Left cardiac atrium (tissue), 4 donors: ENCODE data around the gene ERICH2. TPM values are rescaled to one million over a fixed set of nuclear protein-coding genes. Genes with fewer than 3 reads are reported as not detected.
A peak's percentile ranks its signal among the peaks of the same experiment; 100 is the strongest.

Source experiments
- ATAC-seq, 2 donors: fragments of 200-7000 bp; cut with Tn5 transposase; one replicate each; pipeline ENCODE4 v1.9.1; 2020; ENCODE audit warnings: mild to moderate bottlenecking in 2 of 2, moderate library complexity in 2 of 2
- DNase-seq: peaks from one replicate; pipeline ENCODE4 v3.0.0-alpha.2; 2020
- intact Hi-C, 2 donors: fragments of 100-400 bp; cut with DNase I; formaldehyde crosslinking; loops; one replicate each; pipeline versions ENCODE4 v1.14.1 to v1.15.1; 2022 to 2023
- total RNA-seq, 2 donors: library from RNA; stranded (reverse); fragmentation: NEBNext Ultra II Directional; extraction: Animal tissue kit (Norgen Biotek cat#: 25700); gene quantifications; one replicate each; pipeline ENCODE4 v1.2.1, GENCODE V29; 2021
- donor health status: DM: no; HTN: yes; CAD: no.
- donor health status: DM: no; HTN: yes; CAD: no; lungs with severe emphysema.
- donor health status: DM: yes; HTN: yes; CAD: no.
- donor health status: Dilated cardiomyopathy.

The ERICH2 gene
- total RNA-seq, 2 donors from 2014 or later, result 1.2 TPM

GRCh38 chr2:170814533-170815230, 44.5 kb downstream of the ERICH2 start:
- DNase-seq (no peak), ATAC-seq (no peak)
- intact Hi-C loops, result loop anchor here (5.0 to 10.0 kb wide), 5 partner anchors 330 to 577 kb away; no protein-coding TSS in a partner anchor

- ATAC-seq (no peak), DNase-seq (no peak)
- intact Hi-C loops, result loop anchor here (5.0 to 10.0 kb wide), 3 partner anchors 331 to 578 kb away; no protein-coding TSS in a partner anchor
Measured at GRCh38 chr2:170815311-170815710, 45.1 kb downstream of the ERICH2 start.

- intact Hi-C loops, result loop anchor here (5.0 to 10.0 kb wide), 3 partner anchors 331 to 579 kb away; no protein-coding TSS in a partner anchor
- DNase-seq, result peak; percentile 57
- ATAC-seq, result peak; percentile 64 to 70
Measured at GRCh38 chr2:170815746-170816503, 45.7 kb downstream of the ERICH2 start.

DNA sequence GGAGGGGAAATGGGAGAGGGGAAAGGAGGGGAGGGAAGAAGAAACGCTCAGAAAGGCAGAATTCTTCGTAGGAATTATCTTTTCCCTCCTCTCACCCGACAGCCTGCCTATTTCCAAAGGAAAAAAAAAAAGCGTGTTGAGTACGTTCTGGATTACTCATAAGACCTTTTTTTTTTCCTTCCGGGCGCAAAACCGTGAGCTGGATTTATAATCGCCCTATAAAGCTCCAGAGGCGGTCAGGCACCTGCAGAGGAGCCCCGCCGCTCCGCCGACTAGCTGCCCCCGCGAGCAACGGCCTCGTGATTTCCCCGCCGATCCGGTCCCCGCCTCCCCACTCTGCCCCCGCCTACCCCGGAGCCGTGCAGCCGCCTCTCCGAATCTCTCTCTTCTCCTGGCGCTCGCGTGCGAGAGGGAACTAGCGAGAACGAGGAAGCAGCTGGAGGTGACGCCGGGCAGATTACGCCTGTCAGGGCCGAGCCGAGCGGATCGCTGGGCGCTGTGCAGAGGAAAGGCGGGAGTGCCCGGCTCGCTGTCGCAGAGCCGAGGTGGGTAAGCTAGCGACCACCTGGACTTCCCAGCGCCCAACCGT, 46.4 kb downstream of the ERICH2 start, which contains the start of gene GAD1:
Gene GAD1 (plus strand): TSS at position 384 of the 589 bp plus-strand sequence. CDS start 1,705 bp downstream, outside the sequence.
- ATAC-seq (peak; percentile 69 to 86), DNase-seq (peak; percentile 45)
- intact Hi-C loops, result loop anchor here (5.0 to 10.0 kb wide), 3 partner anchors 332 to 579 kb away; no protein-coding TSS in a partner anchor

DNA sequence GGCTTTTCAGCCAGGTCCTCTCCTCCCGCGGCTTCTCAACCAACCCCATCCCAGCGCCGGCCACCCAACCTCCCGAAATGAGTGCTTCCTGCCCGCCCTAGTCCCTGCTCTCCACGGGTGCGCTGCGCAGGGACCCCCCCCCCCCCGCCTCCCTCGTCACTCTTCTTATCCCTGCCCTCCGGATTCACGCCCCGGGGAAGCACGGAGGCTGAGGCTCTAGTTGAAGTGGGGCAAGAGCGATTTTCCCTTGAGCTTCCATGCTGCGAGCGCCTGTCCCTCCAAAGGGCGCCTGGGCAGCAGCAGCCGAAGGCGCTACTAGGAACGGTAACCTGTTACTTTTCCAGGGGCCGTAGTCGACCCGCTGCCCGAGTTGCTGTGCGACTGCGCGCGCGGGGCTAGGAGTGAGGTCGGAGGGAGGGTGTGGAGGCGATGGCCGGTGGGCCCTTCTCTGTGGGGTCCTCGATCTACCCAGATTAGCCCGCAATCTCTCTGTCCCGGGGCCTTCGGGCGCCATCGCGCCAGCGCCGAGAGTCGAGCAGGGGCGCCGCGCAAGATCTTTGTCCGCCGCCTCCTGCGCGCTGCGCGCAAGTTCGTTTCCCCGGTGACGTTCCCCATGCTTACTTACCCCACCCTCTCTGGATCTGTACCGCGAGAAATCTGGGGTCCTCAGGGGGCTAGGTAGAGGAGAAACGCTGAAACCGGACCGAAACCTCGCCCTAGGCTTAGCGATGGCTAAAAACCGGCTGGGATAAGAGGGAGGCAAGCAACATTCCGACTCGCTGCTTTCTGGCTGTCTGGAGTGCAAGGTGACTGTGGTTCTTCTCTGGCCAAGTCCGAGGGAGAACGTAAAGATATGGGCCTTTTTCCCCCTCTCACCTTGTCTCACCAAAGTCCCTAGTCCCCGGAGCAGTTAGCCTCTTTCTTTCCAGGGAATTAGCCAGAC, 47.2 kb downstream of the ERICH2 start:
- peak in 1 of 2 donors; percentile 3 for ATAC-seq
- intact Hi-C loops, result loop anchor here (5.0 to 10.0 kb wide), 3 partner anchors 333 to 580 kb away; no protein-coding TSS in a partner anchor

DNA sequence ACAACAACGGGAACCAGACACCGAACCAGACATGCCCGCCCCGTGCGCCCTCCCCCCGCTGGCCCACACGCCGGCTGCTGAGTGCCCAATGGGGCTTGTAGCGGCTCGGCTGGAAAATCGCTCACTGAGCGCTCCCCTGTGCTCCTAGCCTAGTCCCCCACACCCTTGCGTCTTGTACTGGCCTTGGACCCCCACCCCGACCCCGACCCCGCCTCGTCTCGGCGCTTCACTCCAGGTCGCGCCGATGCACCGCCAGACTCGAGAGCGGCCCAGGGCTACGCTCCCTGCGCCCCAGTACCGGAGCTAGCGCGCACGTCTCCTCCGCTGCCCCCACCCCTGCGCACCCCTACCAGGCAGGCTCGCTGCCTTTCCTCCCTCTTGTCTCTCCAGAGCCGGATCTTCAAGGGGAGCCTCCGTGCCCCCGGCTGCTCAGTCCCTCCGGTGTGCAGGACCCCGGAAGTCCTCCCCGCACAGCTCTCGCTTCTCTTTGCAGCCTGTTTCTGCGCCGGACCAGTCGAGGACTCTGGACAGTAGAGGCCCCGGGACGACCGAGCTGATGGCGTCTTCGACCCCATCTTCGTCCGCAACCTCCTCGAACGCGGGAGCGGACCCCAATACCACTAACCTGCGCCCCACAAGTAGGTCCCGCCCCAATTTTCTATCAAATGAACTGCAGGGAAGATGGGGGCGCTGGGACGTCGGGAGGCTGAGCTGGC, 48.0 kb downstream of the ERICH2 start:
- DNase-seq, result no peak
- intact Hi-C loops, result loop anchor here (5.0 to 10.0 kb wide), 3 partner anchors 333 to 581 kb away; no protein-coding TSS in a partner anchor
- no peak for ATAC-seq

More for the DNA sequence above, 47.2 kb downstream of the ERICH2 start:
- DNase-seq, result no peak

DNA sequence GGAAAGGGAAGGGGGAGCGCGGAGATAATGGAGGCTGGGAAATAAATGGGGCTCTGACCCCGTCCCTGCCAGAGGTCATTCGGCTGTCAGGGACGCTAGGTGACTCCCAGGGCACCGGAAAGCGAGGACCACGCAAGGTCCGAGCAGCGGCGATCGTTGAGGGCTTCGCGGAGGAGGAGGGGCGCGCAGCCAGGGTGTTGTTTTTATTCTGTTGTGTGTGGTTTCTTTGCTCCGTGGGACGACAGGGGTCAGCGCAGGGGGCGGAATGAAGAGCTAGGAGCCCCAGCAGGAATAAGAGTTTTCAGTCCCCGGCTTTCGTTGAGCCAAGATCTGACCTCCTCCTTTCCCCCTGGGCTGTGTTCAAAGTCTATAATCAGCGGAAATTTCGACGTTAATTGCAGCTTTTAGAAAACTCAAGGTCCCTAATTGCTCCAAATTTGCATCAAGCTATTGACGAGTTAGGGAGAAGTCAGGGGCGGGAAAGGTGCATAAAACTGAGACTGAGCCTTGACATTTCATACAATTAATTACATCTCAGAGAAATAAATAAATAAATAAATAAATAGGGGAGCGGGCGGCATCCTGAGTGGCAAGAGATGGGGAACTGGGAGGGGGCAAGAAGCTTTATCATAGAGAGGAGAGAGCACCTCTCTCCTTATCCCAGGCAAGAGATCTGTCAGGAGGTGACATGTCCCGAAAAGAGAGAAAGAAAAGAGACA, 48.7 kb downstream of the ERICH2 start:
- ATAC-seq (no peak), DNase-seq (no peak)
- intact Hi-C loops, result loop anchor here (5.0 to 10.0 kb wide), 3 partner anchors 334 to 582 kb away; no protein-coding TSS in a partner anchor

DNA sequence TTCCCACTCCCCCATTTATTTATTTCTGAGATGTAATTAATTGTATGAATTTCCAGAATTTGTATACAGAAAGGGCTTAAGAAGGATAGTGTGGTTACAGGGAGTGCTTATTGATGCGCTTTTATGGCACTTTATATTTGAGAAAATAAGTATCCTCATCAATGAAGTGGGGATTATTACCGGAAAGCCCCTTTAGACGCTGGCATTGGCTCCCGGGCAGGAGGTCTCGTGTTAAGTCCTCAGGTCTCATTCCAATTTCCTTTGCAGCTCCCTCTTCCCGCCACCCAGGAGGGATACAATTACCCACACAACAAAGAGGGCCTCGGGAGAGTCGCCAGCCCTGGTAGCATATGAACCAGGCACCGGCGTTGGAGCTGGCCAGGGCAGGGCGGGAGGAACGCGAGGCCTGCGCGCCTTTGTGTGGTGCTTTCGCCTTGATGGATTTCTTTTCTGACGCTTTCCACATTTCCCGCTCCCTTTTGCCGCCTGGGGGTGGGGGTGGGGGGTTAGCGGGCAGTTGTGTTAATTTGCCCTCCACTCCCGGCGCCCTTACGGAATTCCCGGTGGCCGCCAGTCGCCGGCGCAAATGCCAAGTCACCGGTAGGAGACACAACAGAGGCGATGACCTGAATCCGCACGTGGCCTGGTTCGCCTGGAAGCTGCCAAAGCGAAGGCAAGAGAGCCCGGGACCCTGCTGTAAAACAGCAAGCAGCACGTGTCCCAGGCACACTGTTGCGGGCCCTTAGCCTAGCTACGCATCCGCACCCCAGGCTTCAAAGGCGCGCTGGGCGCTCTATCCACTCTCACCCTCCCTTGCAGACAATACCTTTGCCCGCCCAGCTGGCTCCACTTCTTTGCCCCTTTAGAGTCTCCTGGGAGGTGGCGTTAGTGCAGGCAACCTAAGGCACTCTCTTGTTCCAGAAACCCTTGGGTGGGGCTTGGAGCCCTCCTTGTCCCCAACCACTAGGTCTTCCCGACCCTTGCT, 49.8 kb downstream of the ERICH2 start:
- ATAC-seq (no peak), DNase-seq (no peak)
- intact Hi-C loops, result loop anchor here (5.0 to 10.0 kb wide), 3 partner anchors 335 to 583 kb away; no protein-coding TSS in a partner anchor

DNA sequence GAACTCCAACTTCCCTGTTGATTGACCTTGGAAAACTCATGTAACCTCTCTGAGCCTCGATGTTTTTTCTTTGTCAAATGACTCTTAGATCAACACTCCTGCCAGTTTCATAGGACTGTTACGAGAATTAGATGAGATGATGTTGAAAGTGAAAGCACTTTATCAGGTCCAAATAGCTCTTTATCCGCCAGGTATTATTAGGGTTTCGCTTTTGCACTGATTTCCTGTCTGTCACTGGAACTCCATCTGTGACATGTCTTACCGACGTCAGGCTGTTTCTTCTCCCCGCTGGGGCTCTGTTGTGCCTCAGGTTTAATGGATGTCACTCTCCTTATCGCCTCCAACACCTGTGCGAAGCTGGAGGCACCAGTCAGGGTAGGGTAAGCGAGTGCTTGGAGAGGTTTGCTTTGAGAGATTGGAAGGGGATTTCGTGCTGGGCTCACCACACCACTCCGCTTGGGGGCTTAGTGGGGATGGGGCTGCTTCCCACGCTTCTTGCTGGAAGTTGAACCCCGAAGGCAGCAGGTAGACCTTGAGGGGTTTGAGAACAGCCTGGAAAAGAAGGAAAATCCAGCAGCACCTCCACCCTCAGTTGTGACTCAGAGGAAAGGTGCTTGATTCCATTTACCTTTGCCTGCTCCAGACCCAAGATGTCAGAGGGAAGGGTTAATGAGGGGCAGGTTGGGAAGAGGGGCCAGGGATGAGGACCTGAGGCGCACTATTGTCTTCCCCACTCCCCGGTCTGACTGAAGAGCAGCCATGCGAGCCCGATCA, 50.8 kb downstream of the ERICH2 start:
- DNase-seq (no peak), ATAC-seq (no peak)
- intact Hi-C loops, result no loop called here

DNA sequence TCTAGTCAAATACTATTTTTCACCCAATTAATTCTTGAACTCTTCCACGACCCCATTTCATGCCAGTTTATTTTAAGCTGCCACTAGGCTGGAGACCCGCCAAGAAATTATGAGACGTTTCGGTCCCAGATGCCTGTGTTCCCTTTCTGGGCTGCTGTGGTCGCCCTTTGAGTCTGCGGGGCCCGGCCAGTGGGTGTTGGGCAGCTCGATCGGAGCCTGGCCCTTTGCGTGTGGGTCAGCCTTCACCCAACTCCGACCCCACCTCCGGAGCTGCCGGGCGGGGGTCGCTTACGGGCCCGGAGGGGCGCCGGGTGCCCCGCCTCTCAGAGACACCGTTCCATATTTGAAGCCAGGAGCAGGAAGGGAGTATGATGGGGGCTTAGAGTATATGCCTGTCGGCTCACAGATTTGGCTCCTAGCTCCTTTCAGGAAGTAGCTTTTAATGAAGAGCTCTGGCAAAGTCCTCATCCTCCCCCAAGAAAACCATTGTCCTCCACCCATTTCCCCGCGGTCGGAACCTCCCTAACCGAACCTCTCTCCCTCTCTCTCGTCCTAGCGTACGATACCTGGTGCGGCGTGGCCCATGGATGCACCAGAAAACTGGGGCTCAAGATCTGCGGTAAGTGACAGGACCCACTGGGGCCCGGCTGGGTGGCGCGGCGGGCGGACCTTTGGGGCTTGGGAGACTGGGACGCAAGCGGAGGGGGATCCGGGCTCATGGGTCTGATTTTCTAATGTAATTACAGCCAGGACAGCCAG, 51.5 kb downstream of the ERICH2 start:
- DNase-seq, result no peak
- no peak for ATAC-seq
- intact Hi-C loops, result no loop called here

- DNase-seq, result no peak
- peak in 1 of 2 donors; percentile 8 for ATAC-seq
- intact Hi-C loops, result no loop called here
Measured at GRCh38 chr2:170822290-170823087, 52.3 kb downstream of the ERICH2 start.

DNA sequence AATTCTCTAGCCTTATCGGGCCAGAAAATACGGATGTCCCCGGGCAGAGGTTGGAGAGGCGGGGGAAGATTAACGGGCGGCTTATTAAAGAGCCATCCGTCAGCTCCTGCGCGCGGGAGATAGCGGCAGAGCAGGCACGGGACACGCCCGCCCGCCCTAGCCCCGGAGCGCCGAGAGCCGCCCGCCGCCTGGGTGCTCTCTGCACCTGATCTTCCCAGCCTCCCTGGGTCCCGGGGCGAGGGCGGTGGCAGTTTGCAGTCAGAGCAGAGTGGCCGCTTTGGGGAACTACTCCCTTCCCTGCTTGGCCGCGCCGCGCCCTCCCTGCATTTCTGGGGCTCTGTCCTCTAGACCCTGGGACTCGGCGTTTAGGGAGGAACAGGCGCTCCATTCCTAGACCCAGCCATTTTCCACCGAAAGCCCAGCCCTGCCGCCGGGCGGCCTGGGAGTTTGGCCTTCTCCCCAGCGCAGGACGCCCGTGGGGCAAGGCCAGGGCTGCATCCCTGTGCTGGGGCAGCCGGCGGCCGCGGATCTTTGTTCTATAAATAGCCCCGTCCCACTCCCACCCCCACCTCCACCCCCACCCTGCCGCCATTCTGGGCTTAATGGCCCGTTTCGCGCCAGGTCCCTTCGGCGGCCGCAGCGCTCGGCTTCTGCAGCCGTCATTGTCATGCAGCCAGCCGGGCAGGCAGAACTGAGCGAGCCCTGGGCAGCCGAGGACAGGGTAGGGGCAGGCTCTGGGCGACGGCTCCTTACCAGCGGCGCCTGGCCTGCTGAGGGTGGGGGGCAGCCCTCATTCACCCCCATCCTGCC, 53.1 kb downstream of the ERICH2 start:
- intact Hi-C loops, result no loop called here
- peak; percentile 27 for DNase-seq
- peak; percentile 50 to 59 for ATAC-seq

DNA sequence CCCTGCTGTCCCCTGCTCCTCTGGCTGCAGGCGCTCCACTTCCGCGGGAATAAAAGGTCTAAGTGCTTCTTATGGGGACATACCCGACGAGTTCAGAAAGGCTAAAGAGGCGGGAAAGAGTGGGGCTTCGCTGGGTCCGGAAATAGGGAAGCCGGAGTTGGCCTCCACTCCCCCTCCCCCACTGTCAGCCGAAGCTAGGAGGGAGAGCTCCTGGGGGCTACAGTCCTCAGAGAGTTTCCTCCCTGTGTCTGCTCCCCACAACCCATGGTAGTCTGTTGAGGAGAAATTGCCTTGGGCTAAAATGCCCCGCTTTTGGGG, 53.7 kb downstream of the ERICH2 start:
- DNase-seq (no peak), ATAC-seq (no peak)
- intact Hi-C loops, result no loop called here
